GM21381 (cell line): ENCODE results near the gene IPO5.
A peak's percentile ranks its signal among the peaks of the same experiment; 100 is the strongest.
"Not testable (repeated sequence)": the region's sequence is repeated elsewhere in the genome, so short reads cannot be mapped to it uniquely, and the experiment has no call there.

Source experiments
- ATAC-seq: cut with Tn5 transposase; IDR thresholded peaks from one replicate; pipeline ENCODE4 v1.9.1; 2021; ENCODE audit warnings: mild to moderate bottlenecking, moderate library complexity; ENCODE audit not compliant: unreplicated experiment

IPO5 gene

DNA sequence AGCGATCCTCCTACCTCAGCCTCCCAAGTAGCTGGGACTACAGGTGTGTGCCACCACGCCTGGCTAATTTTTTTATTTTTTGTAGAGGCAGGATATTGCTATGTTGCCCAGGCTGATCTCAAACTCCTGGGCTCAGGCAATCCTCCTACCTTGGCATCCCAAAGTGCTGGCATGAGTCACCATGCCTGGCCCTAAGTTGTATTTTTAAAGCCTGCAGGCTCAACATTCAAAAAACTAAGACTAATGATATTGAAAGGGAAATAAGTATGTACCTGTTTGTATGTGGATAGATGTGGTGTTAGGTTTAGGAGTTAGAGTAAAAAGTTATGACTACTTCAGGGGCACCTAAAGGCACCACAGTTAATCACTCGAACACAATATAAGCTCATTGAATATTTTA lies 5.4 kb upstream of the IPO5 start:
- ATAC-seq = no peak

DNA sequence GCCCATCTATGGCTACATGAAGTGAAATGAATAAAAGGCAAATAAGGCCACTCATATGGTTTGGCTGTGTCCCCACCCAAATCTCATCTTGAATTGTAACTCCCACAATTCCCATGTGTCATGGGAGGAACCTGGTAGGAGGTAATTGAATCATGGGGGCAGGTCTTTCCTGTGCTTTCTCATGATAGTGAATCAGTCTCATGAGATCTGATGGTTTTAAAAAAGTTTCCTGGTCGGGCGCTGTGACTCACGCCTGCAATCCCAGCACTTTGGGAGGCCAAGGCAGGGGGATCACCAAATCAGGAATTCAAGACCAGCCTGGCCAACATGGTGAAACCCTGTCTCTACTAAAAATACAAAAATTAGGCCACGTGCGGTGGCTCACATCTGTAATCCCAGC lies 4.2 kb upstream of the IPO5 start:
- ATAC-seq = not testable (repeated sequence)

DNA sequence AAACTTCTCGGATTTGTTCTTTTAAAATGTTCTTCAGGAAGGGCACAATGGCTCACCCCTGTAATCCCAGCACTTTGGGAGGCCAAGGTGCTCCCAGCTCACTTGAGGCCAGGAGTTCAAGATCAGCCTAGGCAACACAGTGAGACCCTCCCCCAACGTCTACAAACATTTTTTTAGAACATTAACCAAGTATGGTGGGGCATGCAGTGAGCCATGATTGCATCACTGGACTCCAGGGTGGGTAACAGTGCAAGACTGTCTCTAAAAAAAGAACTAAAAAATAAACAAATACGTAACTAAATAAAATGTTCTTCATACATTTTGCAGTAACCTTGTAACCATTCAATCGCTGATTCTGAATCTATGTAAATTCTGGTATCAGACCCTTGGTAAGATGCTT lies 2.1 kb upstream of the IPO5 start:
- ATAC-seq = no peak

DNA sequence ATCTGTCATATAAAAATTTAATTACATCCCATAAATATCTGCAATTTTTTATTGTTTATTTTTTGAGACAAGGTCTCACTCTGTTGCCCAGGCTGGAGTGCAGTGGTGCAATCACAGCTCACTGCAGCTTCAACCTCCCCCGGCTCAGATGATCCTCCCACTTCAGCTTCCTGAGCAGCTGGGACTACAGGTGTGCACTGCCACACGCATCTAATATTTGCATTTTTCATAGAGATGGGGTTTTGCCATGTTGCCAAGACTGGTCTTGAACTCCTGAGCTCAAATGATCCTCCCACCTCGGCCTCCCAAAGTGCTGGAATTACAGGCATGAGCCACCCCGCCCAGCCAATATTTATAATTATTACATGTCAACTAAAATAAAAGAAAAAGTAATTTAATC lies 644 bp upstream of the IPO5 start:
- not testable (repeated sequence) for ATAC-seq

DNA sequence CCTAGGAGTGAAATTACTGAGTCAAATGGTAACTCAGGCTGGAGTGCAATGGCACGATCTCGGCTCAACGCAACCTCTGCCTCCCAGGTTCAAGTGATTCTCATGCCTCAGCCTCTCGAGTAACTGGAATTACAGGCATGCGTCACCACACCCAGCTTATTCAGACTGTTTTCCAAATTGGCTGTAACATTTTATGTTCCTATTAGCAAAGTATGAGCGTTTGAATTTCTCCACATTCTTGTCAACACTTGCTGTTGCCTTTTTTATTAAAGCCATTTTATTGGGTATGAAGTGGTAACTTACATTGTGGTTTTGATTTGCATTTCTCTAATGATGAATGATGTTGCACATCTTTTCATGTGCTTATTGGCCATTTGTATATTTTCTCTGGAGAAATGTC lies 7.9 kb downstream of the IPO5 start:
- no peak for ATAC-seq

DNA sequence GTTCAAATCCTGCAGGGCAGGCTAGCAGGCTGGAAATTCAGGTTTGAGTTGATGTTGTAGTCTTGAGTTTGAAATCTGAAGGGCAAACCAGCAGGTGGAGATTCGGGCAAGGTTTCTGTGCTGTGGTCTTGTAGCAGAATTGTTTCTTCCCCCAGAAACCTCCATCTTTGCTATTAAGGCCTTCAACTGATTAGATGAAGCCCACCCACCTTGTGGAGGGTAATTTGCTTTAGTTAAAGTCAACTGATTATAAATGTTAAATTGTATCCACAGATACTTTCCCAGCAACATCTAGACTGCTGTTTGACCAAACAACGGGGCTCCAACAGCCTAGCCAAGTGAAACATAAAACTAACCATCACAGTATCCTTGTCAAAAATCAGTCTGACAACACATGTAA lies 9.4 kb downstream of the IPO5 start:
- no peak for ATAC-seq

DNA sequence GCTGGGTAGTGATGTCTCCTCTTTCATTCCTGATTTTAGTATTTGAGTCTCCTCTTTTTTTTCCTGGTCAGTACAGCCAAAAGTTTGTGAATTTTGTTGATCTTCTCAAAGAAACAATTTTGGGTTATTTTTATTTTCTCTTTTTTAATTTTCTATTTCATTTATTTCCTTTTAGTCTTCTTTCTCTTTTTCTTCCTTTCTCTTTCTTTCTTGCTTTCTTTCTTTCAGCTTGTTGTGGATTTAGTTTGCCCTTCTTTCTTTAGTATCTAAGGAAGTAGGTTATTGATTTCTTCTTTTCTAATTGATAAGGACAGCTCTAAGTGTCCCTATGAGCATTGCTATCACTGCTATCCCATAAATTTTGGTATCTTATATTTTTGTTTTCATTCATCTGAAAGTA lies 13.8 kb downstream of the IPO5 start:
- ATAC-seq = no peak

DNA sequence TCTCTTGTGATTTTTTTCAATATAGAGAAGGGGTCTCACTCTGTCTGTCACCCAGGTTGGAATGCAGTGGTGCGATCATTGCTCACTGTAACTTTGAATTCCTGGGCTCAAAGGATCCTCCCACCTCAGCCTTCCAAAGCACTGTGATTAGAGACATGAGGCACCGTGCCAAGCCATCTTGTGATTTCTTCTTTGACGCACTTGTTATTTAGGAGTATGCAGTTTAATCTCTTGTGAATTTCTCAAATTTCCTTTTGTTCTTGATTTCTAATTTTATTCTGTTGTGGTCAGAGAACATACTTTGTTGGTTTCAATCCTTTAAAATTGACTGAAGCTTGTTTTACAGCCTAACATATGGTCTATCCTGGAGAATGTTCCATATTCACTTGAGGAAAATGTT lies 14.5 kb downstream of the IPO5 start:
- no peak for ATAC-seq

DNA sequence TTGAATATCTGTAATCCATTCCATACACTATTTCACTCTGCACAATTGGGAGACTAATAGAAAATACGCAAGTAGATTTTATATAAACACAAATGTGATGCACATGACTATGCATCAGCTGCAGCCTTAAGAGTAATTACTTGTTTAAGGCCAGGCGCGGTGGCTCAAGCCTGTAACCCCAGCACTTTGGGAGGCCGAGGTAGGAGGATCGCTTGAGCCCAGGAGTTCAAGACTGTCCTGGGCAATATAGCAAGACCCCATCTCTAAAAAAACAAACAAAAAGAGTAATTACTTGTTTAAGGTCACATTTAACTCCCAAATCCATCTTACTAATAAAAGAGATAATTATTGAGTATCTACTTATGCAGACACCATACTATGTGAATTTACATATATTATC lies 18.0 kb downstream of the IPO5 start:
- ATAC-seq = no peak

DNA sequence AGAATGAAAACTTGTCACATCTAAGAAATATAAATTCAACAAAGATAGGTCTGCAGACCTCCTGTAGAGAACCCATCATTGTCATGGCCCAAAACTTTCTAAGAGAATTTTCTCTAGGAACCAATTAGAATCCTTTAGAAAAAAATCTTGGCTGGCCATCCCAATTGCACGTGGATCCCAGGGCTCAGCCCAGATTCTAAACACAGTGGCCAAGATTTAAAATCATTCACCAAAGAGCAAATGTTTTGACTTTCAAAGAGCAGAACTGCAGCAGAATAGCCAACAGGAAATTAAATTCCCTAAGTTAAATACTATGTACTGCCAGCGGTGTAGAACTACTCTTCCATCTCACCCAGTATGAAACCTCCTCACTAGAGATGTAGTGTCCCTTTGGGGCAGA lies 21.3 kb downstream of the IPO5 start:
- no peak for ATAC-seq

DNA sequence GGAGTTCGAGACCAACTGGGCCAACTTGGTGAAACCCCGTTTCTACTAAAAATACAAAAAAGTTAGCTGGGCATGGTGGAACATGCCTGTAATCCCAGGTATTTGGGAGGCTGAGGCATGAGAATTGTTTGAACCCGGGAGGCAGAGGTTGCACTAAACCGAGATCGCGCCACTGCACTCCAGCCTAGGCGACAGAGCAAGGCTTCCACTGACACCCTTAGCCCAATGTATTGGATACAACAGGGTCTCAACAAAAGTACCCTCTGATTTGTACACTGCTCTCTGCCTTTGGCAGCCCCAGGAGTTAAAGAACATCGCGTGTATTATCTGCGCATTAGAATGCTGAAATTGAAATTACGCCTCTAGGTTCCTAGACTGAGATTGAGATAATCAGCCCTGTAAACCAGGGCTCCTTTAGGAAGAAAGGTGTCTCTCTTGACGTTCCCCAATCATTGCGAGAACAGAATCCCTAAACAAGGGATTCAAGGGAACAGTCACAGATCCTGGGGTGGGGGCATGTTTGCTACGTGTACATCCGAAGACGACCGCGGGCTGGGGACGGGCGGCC lies 21.9 kb downstream of the IPO5 start:
- ATAC-seq = no peak

DNA sequence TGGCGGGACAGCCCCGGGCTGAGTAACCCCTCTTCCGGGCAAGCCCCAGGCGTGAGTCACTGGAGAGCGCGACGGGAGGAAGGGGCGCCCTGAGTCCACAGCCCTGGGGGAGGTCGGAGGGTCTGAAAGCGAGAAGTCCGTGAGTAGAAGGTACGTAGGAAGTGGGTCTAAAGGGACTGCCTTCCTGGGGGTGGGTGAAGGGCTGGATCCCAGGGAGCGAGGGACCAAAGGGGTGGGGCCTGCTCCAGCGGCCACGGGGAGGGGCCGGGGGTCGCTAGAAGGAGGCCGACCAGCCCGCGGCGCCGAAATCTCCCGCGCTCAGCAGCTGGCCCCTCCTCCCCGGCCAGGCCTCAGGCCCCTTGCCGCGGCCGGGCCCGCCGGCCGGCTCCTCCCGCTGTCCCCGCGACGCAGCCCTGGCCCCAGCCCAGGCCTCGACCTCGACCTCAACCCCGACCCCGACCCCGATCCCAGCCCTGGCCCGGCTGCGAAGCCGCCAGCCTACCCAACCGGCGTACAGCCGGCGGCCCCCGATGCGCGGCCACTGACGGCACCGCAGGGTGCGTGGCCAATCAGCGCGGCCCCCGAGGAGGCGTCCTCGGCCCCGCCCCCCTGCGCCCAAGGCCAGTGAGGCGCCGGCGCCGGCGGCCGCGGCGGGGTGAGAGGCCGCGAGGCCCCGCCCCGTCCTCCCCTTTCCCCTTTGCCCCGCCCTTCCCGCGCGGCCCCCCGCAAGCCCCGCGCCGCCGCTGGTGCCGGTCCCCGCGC lies 22.6 kb downstream of the IPO5 start:
- ATAC-seq = peak; percentile 86

DNA sequence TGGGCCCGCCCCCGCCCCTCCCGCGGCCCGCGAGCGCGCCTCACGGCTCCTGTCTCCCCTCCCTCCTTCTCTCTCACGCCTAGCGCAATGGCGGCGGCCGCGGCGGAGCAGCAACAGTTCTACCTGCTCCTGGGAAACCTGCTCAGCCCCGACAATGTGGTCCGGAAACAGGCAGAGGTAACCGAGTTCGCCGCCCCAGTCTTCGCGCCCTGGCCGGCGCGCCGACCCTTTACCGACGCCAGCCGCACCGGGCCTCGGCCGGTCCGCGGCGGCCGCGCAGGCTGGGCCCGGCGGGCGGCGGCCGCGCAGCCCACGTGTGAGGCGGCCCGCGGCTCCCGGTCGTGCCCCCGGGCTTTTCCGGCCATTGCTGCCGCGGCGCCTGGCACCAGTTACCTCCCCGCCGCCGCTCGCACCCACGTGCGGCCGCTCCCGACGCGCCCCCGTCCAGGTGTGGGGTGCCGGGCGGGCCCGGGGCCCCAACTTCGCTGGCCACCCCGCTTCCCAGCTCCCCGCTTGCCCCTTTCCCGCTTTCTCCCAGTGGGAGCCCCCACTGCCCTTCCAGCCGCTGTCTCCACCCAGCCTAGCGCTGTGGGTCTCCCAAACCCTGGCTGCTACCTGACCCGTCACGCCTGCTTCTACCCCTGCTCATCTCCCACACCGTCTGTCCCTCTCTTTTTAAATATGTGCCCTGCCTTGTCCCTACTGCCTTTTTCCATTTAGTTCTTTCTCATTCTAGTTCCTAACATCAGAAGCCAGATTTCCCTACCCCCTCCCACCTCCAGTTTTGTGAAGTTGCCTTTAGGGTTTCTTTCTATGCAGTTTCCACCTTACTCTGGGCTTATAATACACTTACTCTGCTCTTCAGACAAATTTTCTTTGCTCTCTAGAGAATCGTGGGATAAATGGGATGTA lies 23.4 kb downstream of the IPO5 start:
- ATAC-seq = peak; percentile 29

DNA sequence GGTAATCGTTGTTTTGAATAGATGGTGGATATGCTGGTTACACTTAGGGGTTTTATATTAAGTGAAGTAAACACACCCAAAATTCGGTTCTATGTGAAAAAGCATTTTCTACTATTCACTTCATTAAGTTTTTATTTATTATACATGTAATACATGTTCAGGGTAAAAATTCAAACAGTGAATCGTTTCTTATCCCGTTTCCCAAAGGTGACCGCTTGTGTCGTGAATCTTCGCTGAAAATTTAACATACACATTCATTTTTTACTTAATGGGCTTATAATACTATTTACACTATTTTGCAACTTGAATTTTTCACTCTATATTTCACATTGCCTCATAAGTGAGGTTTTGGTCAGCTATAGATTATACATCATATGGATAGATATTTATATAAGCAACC lies 24.5 kb downstream of the IPO5 start:
- no peak for ATAC-seq

DNA sequence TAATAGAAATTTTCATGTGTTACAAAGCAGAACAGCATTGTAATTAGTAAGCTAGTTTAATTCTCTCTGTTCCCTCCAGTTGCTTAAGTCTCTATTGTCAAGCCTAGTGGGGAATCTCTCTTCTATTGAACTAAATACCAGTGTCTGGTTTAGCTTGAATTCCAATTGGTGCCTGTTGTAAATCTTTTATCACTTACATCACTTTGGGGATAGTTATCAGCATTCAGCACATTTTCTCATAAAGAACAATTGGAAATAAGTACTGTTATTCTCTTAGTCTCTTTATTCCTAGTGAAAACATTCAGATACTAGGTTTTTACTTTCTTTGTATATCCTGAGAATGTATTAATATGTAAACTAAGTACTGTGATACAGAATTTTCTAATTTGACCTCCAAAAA lies 25.2 kb downstream of the IPO5 start:
- ATAC-seq = no peak

DNA sequence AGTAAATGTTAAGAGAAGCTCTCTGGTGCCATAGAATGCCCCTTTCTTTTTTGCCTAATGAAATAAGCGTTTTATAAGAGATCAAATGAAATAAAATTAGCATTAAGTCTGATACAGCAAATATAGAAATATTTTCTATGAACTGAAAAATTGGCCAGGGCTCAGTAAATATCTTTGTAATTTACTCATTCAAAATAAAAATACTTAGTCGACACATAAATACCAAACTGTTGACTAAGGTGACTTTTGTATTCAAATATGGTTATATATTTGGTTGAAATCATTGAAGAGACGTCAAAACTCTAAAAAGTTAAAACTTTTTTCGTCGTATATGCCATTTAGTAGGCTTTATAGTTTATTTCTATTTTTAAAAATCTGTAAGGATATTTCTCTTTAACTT lies 25.6 kb downstream of the IPO5 start:
- no peak for ATAC-seq

DNA sequence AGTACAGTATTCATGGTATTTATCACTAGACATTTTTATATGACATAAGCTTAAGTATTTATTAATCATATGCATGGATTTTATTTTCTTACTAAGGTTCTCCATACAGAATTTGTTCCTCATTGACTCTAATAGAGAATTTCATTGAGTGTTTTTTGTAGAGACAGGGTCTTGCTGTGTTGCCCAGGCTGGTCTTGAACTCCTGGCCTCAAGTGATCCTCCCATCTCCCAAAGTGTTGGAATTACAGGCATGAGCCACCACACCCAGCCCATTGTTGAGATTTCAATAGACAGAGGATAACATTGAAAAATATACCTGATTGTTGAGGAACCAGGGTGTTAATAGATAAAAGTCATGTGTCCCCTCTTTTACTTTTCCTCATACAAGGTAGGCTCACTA lies 26.1 kb downstream of the IPO5 start:
- ATAC-seq = no peak

DNA sequence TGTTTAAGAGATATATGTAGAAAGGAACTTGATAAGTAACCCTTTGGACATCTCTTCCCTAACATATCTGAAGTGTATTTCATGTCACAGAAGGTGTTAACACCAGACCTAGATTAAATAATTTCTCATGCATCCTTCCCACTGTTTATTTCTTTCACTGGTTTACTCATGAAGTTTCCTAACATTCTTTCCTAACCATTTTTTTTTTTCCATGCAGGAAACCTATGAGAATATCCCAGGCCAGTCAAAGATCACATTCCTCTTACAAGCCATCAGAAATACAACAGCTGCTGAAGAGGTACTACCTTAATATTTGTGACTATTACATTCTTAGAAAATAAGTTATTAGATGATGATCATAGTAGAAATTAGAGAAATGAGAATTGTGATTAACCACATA lies 28.8 kb downstream of the IPO5 start:
- ATAC-seq = no peak

DNA sequence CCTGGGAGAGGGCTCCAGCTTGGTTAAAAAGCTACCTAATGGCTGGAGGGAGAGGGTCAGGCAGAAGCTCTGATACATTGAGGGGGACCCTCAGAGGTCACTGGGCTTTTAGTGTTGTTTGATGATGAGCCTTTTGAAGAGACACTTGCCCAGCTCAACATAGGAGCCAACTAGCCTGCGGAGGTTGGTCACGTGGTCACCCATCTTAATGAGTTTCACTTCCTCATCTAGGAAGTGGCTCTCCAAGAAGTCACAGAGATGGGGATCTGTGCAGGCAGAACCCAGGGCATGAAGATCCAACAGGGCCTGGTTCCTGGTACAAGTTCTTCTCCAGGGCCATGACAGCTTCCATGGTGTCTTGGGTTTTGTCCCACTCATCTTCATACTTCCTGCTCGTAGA lies 33.4 kb downstream of the IPO5 start:
- peak; percentile 88 for ATAC-seq

DNA sequence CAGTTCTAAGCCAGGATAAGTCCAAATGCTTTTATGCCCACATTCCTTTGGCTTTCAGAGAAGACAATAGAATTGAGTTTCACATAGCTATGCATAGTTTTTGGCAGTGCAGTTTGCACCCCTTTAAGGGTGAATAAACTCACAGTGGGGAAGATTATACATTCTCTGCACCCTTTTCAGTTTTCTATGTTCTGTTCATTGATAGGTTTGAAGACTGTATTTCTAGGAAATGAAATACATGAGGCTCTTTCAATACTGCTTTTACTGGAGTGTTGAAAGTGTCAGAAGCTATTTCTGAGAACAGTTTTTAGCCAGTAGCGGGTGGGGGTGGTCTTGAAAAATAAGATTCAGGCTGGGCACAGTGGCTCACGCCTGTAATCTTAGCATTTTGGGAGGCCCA lies 46.2 kb downstream of the IPO5 start:
- no peak for ATAC-seq

DNA sequence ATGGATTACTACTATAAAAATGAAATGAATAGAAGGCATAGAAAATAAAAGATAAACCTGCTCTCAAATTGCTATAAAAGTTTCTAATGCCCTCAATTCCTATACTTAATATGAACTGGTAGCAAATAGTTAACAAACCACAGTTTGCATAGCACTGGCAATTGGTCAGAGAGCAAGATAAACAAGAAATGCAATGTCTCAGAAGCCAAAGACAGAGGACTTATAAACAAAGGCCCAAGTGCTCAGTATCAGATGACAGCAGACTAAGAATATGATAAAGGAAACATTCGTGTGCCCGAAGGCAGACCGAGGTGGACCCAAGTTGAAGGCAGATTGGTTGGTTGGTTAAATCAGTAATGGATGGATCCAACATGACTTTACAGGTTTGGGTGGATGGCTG lies 50.6 kb downstream of the IPO5 start:
- no peak for ATAC-seq

DNA sequence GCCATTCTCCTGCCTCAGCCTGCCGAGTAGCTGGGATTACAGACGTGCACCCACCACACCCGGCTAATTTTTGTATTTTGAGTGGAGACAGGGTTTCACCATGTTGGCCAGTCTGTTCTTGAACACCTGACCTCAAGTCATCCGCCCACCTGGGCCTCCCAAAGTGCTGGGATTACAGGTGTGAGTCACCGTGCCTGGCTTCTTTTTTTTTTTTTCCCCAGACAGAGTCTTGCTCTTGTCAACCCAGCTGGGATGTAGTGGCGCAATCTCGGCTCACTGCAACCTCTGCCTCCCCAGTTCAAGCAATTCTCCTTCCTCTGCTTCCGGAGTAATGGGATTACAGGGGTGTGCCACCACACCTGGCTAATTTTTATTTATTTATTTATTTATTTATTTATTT lies 51.5 kb downstream of the IPO5 start:
- ATAC-seq = not testable (repeated sequence)
